KOPT-K1 (cell line): ENCODE measurements around the gene SSBP4.

ENCODE experiments used
- H3K27ac ChIP-seq: fragments of 200-600 bp; sonication (generic); 2 replicates; pipeline ENCODE4 v1.5.1; 2016; ENCODE audit warnings: antibody characterized with exemption, mild to moderate bottlenecking, low read depth, low read length; ENCODE audit not compliant: poor library complexity, severe bottlenecking
- H3K36me3 ChIP-seq: fragments of 200-600 bp; sonication (generic); 2 replicates; pipeline ENCODE4 v1.5.1; 2017; ENCODE audit warnings: antibody characterized with exemption, mild to moderate bottlenecking, low read length, moderate library complexity; ENCODE audit not compliant: insufficient read depth
- H3K9me3 ChIP-seq: fragments of 200-600 bp; sonication (generic); 2 replicates; pipeline ENCODE4 v1.5.1; 2017; ENCODE audit warnings: antibody characterized with exemption, low read length, mild to moderate bottlenecking; ENCODE audit not compliant: insufficient read depth, poor library complexity, severe bottlenecking

SSBP4 gene

GRCh38 chr19:18440415-18440877 is 21.2 kb downstream of the SSBP4 start:
- Histone ChIP-seq H3K36me3 (peaks cover 40% of the 10 kb centered on the region), H3K9me3 (no peaks in the 10 kb centered on the region), H3K27ac (no peak overlapping the region)

- Histone ChIP-seq H3K9me3 (no peaks in the 10 kb centered on the region), H3K36me3 (peaks cover 40% of the 10 kb centered on the region), H3K27ac (no peak overlapping the region)
Measured at GRCh38 chr19:18440936-18441803, 22.0 kb downstream of the SSBP4 start.

- Histone ChIP-seq H3K27ac (no peak overlapping the region), H3K36me3 (peaks cover 46% of the 10 kb centered on the region), H3K9me3 (no peaks in the 10 kb centered on the region)
Measured at GRCh38 chr19:18441804-18442788, 22.9 kb downstream of the SSBP4 start.

GRCh38 chr19:18442941-18443340 is 23.7 kb downstream of the SSBP4 start:
- no peak overlapping the region for H3K27ac ChIP-seq

GRCh38 chr19:18443406-18443805 is 24.2 kb downstream of the SSBP4 start:
- peaks cover 56% of the 10 kb centered on the region for H3K36me3 ChIP-seq
- no peaks in the 10 kb centered on the region for H3K9me3 ChIP-seq
- no peak overlapping the region for H3K27ac ChIP-seq

More at GRCh38 chr19:18442941-18443340, 23.7 kb downstream of the SSBP4 start:
- no peaks in the 10 kb centered on the region for H3K9me3 ChIP-seq
- H3K36me3 ChIP-seq: peaks cover 52% of the 10 kb centered on the region

- Histone ChIP-seq H3K36me3 (peaks cover 60% of the 10 kb centered on the region), H3K27ac (no peak overlapping the region), H3K9me3 (no peaks in the 10 kb centered on the region)
Measured at GRCh38 chr19:18443831-18444230, 24.6 kb downstream of the SSBP4 start.

GRCh38 chr19:18444513-18444912 is 25.3 kb downstream of the SSBP4 start:
- H3K27ac ChIP-seq: no peak overlapping the region
- no peaks in the 10 kb centered on the region for H3K9me3 ChIP-seq
- peaks cover 67% of the 10 kb centered on the region for H3K36me3 ChIP-seq

- H3K36me3 ChIP-seq: peaks cover 76% of the 10 kb centered on the region
Measured at GRCh38 chr19:18445262-18445948, 26.2 kb downstream of the SSBP4 start.

GRCh38 chr19:18446145-18446810 is 27.1 kb downstream of the SSBP4 start:
- peaks cover 81% of the 10 kb centered on the region for H3K36me3 ChIP-seq
- H3K9me3 ChIP-seq: no peaks in the 10 kb centered on the region
- no peak overlapping the region for H3K27ac ChIP-seq

More at GRCh38 chr19:18445262-18445948, 26.2 kb downstream of the SSBP4 start:
- Histone ChIP-seq H3K9me3 (no peaks in the 10 kb centered on the region), H3K27ac (no peak overlapping the region)

GRCh38 chr19:18446811-18447359 is 27.7 kb downstream of the SSBP4 start:
- Histone ChIP-seq H3K9me3 (no peaks in the 10 kb centered on the region), H3K36me3 (peaks cover 88% of the 10 kb centered on the region)

GRCh38 chr19:18449552-18449951 is 30.4 kb downstream of the SSBP4 start:
- no peak overlapping the region for H3K27ac ChIP-seq
- H3K36me3 ChIP-seq: peaks cover 68% of the 10 kb centered on the region
- H3K9me3 ChIP-seq: no peaks in the 10 kb centered on the region

More at GRCh38 chr19:18446811-18447359, 27.7 kb downstream of the SSBP4 start:
- no peak overlapping the region for H3K27ac ChIP-seq

- Histone ChIP-seq H3K9me3 (no peaks in the 10 kb centered on the region), H3K36me3 (peaks cover 61% of the 10 kb centered on the region), H3K27ac (no peak overlapping the region)
Measured at GRCh38 chr19:18450021-18450930, 31.1 kb downstream of the SSBP4 start.
